Measurements from ENCODE around the gene MINDY4.

GRCh38 chr7:30899630-30900029 is 128.4 kb downstream of the MINDY4 start:
- no peak for TF ChIP-seq CTCF (conservative IDR thresholded peaks at IDR 0.05 in 1 of 2, IDR thresholded peaks at IDR 0.05 in 1 of 2; ENCODE audit: extremely low read depth in 1 of 2, insufficient read depth in 1 of 2, low read depth in 1 of 2, low read length in 2 of 2)
- no peak for TF ChIP-seq EZH2 (IDR thresholded peaks at IDR 0.05; ENCODE audit: borderline replicate concordance, low read length)
